Keratinocyte (primary cell): ENCODE data around the gene GRAMD1A.

Experiments
- CTCF ChIP-seq, 3 experiments: IDR thresholded peaks in 1 of 3; conservative IDR thresholded peaks in 1 of 3; optimal IDR thresholded peaks in 1 of 3; 2 replicates in 2 of 3; 3 replicates in 1 of 3; pipeline versions ENCODE3 to v1.5.1; 2011; ENCODE audit warnings: low read length in 3 of 3, mild to moderate bottlenecking in 3 of 3, moderate library complexity in 2 of 3, control low read depth in 1 of 3, inconsistent platforms in 1 of 3; ENCODE audit not compliant: insufficient read depth in 2 of 3; ENCODE audit errors: extremely low read depth in 1 of 3
- EZH2 ChIP-seq: IDR thresholded peaks from one replicate; pipeline ENCODE4 v1.6.1; 2012; ENCODE audit warnings: inconsistent platforms, mild to moderate bottlenecking, low read length, moderate library complexity

DNA sequence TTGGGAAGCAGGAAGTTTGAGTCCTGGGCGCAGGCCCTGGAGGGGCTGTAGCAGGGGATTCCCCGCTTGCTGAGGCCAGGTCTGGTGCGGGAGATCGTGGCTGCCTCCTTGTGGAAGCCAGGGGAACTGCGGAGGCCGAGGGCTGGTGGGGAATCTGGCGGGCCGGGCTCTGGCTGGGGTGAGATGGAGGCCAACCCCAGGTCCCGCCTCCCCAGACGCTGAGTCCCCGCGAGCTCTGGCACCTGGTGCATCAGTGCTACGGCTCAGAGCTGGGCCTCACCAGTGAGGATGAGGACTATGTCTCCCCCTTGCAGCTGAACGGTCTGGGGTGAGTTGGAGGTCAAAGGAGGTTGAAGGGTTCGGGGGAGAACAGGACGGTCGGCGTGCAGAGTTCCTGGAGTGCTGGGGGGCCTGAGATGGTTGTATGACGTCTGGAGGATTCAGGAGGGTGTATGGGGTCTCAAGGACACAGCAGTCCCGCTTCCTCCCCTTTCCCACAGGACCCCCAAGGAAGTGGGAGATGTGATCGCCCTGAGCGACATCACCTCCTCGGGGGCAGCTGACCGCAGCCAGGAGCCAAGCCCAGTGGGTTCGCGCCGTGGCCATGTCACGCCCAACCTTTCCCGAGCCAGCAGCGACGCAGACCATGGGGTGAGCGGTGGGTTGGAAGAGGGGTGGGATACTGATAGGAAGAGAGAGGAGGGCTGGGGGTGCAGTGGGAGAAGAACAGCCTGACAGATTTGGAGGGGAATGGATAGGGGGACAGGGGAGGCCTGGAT, 13.1 kb downstream of the GRAMD1A start:
- TF ChIP-seq CTCF (optimal IDR thresholded peaks at IDR 0.05 in 1 of 3, IDR thresholded peaks at IDR 0.05 in 1 of 3, conservative IDR thresholded peaks at IDR 0.05 in 1 of 3; ENCODE audit: extremely low read depth in 1 of 3, insufficient read depth in 2 of 3, low read length in 3 of 3) = peak; percentile 76 to 96 (median 84)
- TF ChIP-seq EZH2 = no peak
